Activated CD8-positive, alpha-beta T cell treated with anti-CD3 and anti-CD28 coated beads, Interleukin-2, amount 10 ng/mL, durations not matched to agents 7 days and 5 days (primary cell): ENCODE measurements around the gene NTHL1. TPM values are rescaled to one million over a fixed set of nuclear protein-coding genes. Genes with fewer than 3 reads are reported as not detected.

Experiments used
- ATAC-seq: fragments of 150-1000 bp; cut with Tn5 transposase; one replicate; pipeline ENCODE4 v1.10.0; 2021; ENCODE audit warnings: moderate library complexity
- CTCF ChIA-PET: fragments of 350-600 bp; sonication (Branson Sonifier 250); formaldehyde crosslinking; loops from one replicate; lab custom pipeline; 2021; ENCODE audit warnings: antibody characterized with exemption; lab: Charles Lee
- POLR2A ChIA-PET: fragments of 350-600 bp; sonication (Branson Sonifier 250); formaldehyde crosslinking; loops from one replicate; lab custom pipeline; 2021; ENCODE audit warnings: antibody characterized with exemption; lab: Charles Lee
- DNase-seq: peaks from one replicate; pipeline ENCODE4 v3.0.0-alpha.2; 2020
- H3K27ac Mint-ChIP-seq: one replicate; pipeline ENCODE4 v1.8.0; 2021; ENCODE audit warnings: mild to moderate bottlenecking, mixed read lengths
- H3K27me3 Mint-ChIP-seq: one replicate; pipeline ENCODE4 v1.8.0; 2021; ENCODE audit warnings: low read depth, mixed read lengths
- H3K36me3 Mint-ChIP-seq: one replicate; pipeline ENCODE4 v1.8.0; 2021; ENCODE audit warnings: low read depth, mixed read lengths
- H3K4me1 Mint-ChIP-seq: one replicate; pipeline ENCODE4 v1.8.0; 2021; ENCODE audit warnings: low read depth, mixed read lengths
- H3K4me3 Mint-ChIP-seq: one replicate; pipeline ENCODE4 v1.8.0; 2021; ENCODE audit warnings: mild to moderate bottlenecking, mixed read lengths
- H3K9me3 Mint-ChIP-seq: one replicate; pipeline ENCODE4 v1.8.0; 2022; ENCODE audit warnings: mixed read lengths; ENCODE audit not compliant: insufficient read depth
- total RNA-seq, 2 experiments: library from RNA; stranded (reverse); gene quantifications; one replicate each; pipeline ENCODE4 v1.2.3, GENCODE V29; 2021

The NTHL1 gene
- total RNA-seq, 2 experiments from 2014 or later = 29.9 to 35.3 TPM

GRCh38 chr16:2082983-2083364 lies 35.3 kb upstream of the NTHL1 start:
- ATAC-seq (no peak), DNase-seq (no peak)
- peaks cover 6% of the 10 kb centered on the region for H3K36me3 Mint-ChIP-seq
- peak overlapping the region; percentile 34 for H3K27ac Mint-ChIP-seq
- H3K27me3 Mint-ChIP-seq = no peaks in the 10 kb centered on the region
- H3K9me3 Mint-ChIP-seq = no peaks in the 10 kb centered on the region
- no peak overlapping the region for H3K4me3 Mint-ChIP-seq
- ChIA-PET POLR2A (no interaction called here), CTCF (interaction anchor here (1.2 kb wide), 1 partner anchor 58 kb away, joined by 3 read pairs; no protein-coding TSS in a partner anchor)
- no peaks in the 10 kb centered on the region for H3K4me1 Mint-ChIP-seq

GRCh38 chr16:2082171-2082982 lies 34.7 kb upstream of the NTHL1 start:
- H3K4me3 Mint-ChIP-seq = no peak overlapping the region
- DNase-seq (no peak), ATAC-seq (no peak)
- peaks cover 2% of the 10 kb centered on the region for H3K36me3 Mint-ChIP-seq
- H3K27ac Mint-ChIP-seq = no peak overlapping the region
- H3K27me3 Mint-ChIP-seq = no peaks in the 10 kb centered on the region
- ChIA-PET POLR2A (no interaction called here), CTCF (interaction anchor here (1.2 kb wide), 1 partner anchor 58 kb away, joined by 3 read pairs; no protein-coding TSS in a partner anchor)
- H3K4me1 Mint-ChIP-seq = no peaks in the 10 kb centered on the region
- H3K9me3 Mint-ChIP-seq = no peaks in the 10 kb centered on the region

DNA sequence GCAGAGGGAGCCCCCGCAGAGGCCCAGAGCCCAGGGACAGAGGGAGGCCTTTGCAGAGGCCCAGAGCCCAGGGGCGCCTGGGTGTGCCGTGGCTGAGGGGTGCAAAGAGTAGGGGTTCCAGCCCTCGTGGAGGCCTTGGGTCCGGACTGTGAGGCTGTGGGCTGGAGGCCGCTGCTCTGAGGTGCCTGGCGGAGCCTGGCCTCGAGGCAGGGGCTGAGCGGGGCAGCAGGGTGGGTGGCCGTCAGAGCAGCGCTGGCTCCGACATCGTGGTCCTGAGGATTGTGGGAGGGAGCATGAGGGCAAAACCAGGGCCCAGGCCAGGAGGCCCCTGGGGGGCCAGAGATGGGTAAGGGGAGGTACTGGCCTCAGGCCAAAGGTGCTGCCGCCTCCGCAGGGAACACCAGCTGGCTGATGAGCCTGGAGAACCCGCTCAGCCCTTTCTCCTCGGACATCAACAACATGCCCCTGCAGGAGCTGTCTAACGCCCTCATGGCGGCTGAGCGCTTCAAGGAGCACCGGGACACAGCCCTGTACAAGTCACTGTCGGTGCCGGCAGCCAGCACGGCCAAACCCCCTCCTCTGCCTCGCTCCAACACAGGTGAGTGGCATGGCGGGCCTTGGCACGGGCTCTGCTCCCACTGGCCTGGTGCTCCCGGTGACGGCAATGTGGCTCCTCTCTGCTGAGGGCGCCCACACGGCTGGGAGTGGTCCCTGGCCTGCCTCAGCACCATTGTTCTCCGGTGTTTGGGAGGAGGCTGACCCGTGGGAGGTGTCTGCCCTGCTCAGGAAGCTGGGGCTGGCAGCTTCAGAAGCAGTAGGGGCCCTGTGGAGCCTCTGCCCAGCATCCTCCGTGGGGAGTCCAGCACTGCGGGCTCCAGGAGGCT lies 33.8 kb upstream of the NTHL1 start:
- Mint-ChIP-seq H3K36me3 (peaks cover 2% of the 10 kb centered on the region), H3K4me3 (no peak overlapping the region), H3K27me3 (no peaks in the 10 kb centered on the region), H3K9me3 (no peaks in the 10 kb centered on the region), H3K27ac (no peak overlapping the region), H3K4me1 (no peaks in the 10 kb centered on the region)
- no peak for ATAC-seq
- ChIA-PET POLR2A (no interaction called here), CTCF (no interaction called here)
- DNase-seq = no peak

DNA sequence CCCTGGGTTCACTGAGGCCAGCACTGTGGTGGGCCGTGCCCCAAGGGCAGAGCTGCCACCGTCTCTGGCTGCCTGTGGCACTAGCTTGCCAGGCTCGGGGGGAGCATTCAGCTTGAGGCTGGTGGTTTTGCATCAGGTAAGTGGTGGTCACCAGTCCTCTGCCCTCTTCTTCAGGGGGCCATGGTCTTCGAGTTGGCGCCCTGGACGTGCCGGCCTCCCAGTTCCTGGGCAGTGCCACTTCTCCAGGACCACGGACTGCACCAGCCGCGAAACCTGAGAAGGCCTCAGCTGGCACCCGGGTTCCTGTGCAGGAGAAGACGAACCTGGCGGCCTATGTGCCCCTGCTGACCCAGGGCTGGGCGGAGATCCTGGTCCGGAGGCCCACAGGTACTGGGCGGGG lies 32.4 kb upstream of the NTHL1 start:
- POLR2A ChIA-PET = no interaction called here
- Mint-ChIP-seq H3K27ac (no peak overlapping the region), H3K9me3 (no peaks in the 10 kb centered on the region), H3K4me1 (no peaks in the 10 kb centered on the region), H3K27me3 (no peaks in the 10 kb centered on the region), H3K4me3 (no peak overlapping the region), H3K36me3 (peaks cover 2% of the 10 kb centered on the region)
- ATAC-seq = no peak
- DNase-seq = no peak
- CTCF ChIA-PET = interaction anchor here (1.6 kb wide), 1 partner anchor 73 kb away, joined by 4 read pairs; no protein-coding TSS in a partner anchor

DNA sequence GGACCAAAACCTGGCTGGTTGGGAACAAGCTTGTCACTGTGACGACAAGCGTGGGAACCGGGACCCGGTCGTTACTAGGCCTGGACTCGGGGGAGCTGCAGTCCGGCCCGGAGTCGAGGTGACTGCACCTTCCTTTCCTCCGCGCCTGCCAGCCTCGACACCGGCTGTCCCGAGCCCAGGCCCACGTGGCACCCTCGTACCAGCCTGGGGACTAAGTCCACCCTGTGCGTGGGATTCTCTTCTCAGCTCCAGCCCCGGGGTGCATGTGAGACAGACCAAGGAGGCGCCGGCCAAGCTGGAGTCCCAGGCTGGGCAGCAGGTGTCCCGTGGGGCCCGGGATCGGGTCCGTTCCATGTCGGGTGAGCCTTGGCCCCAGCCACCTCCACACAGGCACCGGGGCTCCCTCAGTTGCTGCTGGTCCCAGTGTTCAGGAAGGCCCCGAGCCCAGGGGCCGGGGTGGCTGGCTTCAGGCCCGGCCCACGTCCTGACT lies 31.7 kb upstream of the NTHL1 start:
- ChIA-PET POLR2A (no interaction called here), CTCF (interaction anchor here (1.6 kb wide), 1 partner anchor 73 kb away, joined by 4 read pairs; no protein-coding TSS in a partner anchor)
- DNase-seq = no peak
- Mint-ChIP-seq H3K27ac (no peak overlapping the region), H3K4me1 (no peaks in the 10 kb centered on the region), H3K27me3 (no peaks in the 10 kb centered on the region), H3K36me3 (peaks cover 4% of the 10 kb centered on the region), H3K4me3 (no peak overlapping the region), H3K9me3 (no peaks in the 10 kb centered on the region)
- ATAC-seq = no peak

- Mint-ChIP-seq H3K9me3 (no peaks in the 10 kb centered on the region), H3K36me3 (peaks cover 4% of the 10 kb centered on the region), H3K4me3 (no peak overlapping the region), H3K4me1 (no peaks in the 10 kb centered on the region), H3K27me3 (no peaks in the 10 kb centered on the region), H3K27ac (no peak overlapping the region)
- DNase-seq (no peak), ATAC-seq (no peak)
- ChIA-PET POLR2A (no interaction called here), CTCF (no interaction called here)
These were observed 31.1 kb upstream of the NTHL1 start for GRCh38 chr16:2078691-2079090.

DNA sequence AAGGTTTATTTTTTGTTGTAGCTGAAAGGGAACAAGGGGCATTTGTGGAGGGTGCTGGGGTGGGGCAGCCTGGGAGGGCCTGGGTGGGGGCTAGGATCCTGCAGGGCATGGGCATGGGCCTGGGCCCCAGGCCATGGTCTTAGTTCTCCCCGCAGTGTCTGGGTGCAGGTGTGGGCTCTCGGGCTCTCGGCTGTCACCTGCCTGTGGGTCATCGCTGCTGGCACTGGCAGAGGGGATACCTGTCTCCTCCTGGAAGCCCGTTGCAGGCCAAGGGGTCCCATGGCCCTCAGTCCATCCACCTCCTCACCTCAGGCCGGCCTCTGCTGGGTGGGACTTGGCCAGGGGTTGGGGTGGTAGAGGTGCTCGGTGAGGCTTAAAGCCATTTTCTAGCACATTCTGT lies 30.5 kb upstream of the NTHL1 start:
- Mint-ChIP-seq H3K4me1 (no peaks in the 10 kb centered on the region), H3K27ac (no peak overlapping the region), H3K9me3 (no peaks in the 10 kb centered on the region), H3K27me3 (no peaks in the 10 kb centered on the region), H3K36me3 (peaks cover 4% of the 10 kb centered on the region), H3K4me3 (no peak overlapping the region)
- DNase-seq = no peak
- CTCF ChIA-PET = no interaction called here
- POLR2A ChIA-PET = no interaction called here
- ATAC-seq = no peak

DNA sequence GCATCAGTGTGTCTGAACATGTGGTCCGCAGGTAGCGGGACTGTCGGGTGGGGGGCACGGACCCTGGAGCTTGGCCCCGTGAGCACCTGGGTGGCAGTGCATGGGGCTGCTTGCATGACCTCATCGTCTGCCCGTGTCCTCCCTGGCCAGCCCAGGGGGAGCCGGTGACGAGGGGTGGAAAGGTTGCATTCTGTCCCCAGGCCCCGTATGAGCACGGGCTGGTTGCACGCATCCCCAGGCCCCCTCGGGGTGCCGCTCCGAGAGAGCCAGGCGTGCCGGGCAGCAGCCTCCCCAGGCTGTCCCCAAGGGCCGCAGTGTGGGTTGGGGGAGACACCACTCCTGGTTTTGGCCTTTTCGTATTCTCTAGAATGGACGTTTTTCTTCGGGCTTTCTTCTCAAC lies 30.1 kb upstream of the NTHL1 start:
- Mint-ChIP-seq H3K9me3 (no peaks in the 10 kb centered on the region), H3K36me3 (peaks cover 3% of the 10 kb centered on the region), H3K27me3 (no peaks in the 10 kb centered on the region), H3K4me1 (no peaks in the 10 kb centered on the region), H3K4me3 (no peak overlapping the region), H3K27ac (no peak overlapping the region)
- ATAC-seq (no peak), DNase-seq (no peak)
- ChIA-PET POLR2A (no interaction called here), CTCF (no interaction called here)

DNA sequence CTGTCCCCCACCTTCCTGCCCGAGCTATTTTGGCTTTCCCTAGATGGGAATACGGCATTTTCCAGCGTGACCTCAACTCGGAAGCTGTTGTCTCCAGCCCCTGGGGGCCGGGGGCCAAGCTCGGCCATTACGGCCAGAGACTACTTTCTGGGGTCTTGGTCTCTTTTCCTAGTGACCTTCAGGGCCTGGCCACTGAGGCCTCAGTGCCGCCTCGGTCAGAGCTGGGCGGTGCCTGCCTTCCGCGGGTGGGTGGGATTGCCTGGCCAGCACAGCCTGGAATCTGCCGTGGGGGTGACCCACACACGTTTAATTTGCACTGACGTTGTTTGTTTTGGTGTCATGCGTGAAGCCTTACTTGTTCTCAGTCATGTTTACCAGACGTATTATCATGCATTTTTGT lies 29.4 kb upstream of the NTHL1 start:
- ATAC-seq = no peak
- no peaks in the 10 kb centered on the region for H3K9me3 Mint-ChIP-seq

GRCh38 chr16:2076072-2076865 lies 28.6 kb upstream of the NTHL1 start:
- H3K27me3 Mint-ChIP-seq = no peaks in the 10 kb centered on the region
- no peak overlapping the region for H3K27ac Mint-ChIP-seq
- DNase-seq = no peak
- H3K36me3 Mint-ChIP-seq = peaks cover 3% of the 10 kb centered on the region
- H3K4me1 Mint-ChIP-seq = no peaks in the 10 kb centered on the region
- H3K9me3 Mint-ChIP-seq = no peaks in the 10 kb centered on the region
- ChIA-PET POLR2A (interaction anchor here (1.2 kb wide), 1 partner anchor 9 kb away, joined by 3 read pairs; no protein-coding TSS in a partner anchor), CTCF (no interaction called here)
- H3K4me3 Mint-ChIP-seq = no peak overlapping the region
- no peak for ATAC-seq

More for the DNA sequence above, 29.4 kb upstream of the NTHL1 start:
- H3K36me3 Mint-ChIP-seq = peaks cover 3% of the 10 kb centered on the region
- ChIA-PET POLR2A (interaction anchor here (1.2 kb wide), 1 partner anchor 8 kb away, joined by 3 read pairs; no protein-coding TSS in a partner anchor), CTCF (no interaction called here)
- H3K27ac Mint-ChIP-seq = no peak overlapping the region
- H3K4me1 Mint-ChIP-seq = no peaks in the 10 kb centered on the region
- H3K4me3 Mint-ChIP-seq = no peak overlapping the region
- no peaks in the 10 kb centered on the region for H3K27me3 Mint-ChIP-seq
- DNase-seq = no peak

DNA sequence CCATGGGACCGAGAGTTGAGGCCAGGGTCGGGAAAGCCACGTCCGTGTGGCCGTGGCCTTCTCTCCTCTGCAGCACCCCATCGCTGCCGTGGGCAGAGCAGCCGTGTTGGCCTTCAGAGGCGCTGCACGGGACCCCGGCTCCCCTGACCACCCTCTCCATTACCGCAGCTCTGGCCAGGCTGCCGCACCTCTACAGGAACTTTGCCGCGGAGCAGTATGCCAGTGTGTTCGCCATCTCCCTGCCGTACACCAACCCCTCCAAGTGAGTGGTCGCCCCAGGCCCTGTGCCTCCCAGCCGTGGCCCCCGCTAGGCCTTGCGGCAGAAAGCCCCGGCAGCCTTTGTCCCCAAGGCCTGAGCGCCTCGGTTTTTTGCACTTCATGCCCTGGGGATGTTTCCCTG lies 28.0 kb upstream of the NTHL1 start:
- DNase-seq = no peak
- no peak for ATAC-seq
- Mint-ChIP-seq H3K27ac (no peak overlapping the region), H3K4me1 (no peaks in the 10 kb centered on the region), H3K4me3 (no peak overlapping the region), H3K27me3 (no peaks in the 10 kb centered on the region), H3K9me3 (no peaks in the 10 kb centered on the region), H3K36me3 (peaks cover 3% of the 10 kb centered on the region)
- POLR2A ChIA-PET = no interaction called here
- CTCF ChIA-PET = no interaction called here
